Measurements from ENCODE around the gene UGT2A2. TPM values are rescaled to one million over a fixed set of nuclear protein-coding genes. Genes with fewer than 3 reads are reported as not detected.

Gene UGT2A2
- polyA plus RNA-seq, 1 of the 3 experiments (the other 2 are of a cell fraction), result not detected

- DNase-seq, result no peak
- no peaks in the 10 kb centered on the region for H3K36me3 ChIP-seq (replicated peaks in 1 of 2; ENCODE audit: control insufficient read depth in 1 of 2, insufficient read depth in 2 of 2, low read length in 1 of 2)
- no peak for TF ChIP-seq TAF1 (IDR thresholded peaks at IDR 0.05; ENCODE audit: borderline replicate concordance, low read depth, low read length)
- TF ChIP-seq FOSL2 (IDR thresholded peaks at IDR 0.05; ENCODE audit: borderline replicate concordance, low read depth), result no peak
- TF ChIP-seq GATA2 (CRISPR knock-in tag; IDR thresholded peaks at IDR 0.05), result no peak
- no peak overlapping the region for H3K9ac ChIP-seq
- WGBS (ENCODE audit: low lambda C conversion rate), result no CpG with 5 or more reads among the region's 12 CpGs
- CTCF ChIA-PET, result no interaction called here
- POLR2A ChIA-PET, result no interaction called here
- no peak overlapping the region for H3K27ac ChIP-seq (ENCODE audit: low read depth in 2 of 2, low read length in 1 of 2)
- H3K9me2 ChIP-seq, result no peaks in the 10 kb centered on the region
- no peaks in the 10 kb centered on the region for H3K27me3 ChIP-seq (ENCODE audit: insufficient read depth)
- H3K4me2 ChIP-seq, result no peak overlapping the region
- no peaks in the 10 kb centered on the region for H3K79me2 ChIP-seq (ENCODE audit: insufficient read depth)
- no peak overlapping the region for H2AFZ ChIP-seq (ENCODE audit: low read depth)
- H4K20me1 ChIP-seq (ENCODE audit: insufficient read depth), result no peaks in the 10 kb centered on the region
- H3K9me3 ChIP-seq, result no peaks in the 10 kb centered on the region
- H3K4me1 ChIP-seq (ENCODE audit: control insufficient read depth in 1 of 2, insufficient read depth in 2 of 2, low read depth in 1 of 2, low read length in 1 of 2), result no peaks in the 10 kb centered on the region
- no peaks in the 10 kb centered on the region for H3F3A ChIP-seq (replicated peaks; ENCODE audit: insufficient read depth)
- H3K4me3 ChIP-seq (ENCODE audit: low read depth in 2 of 2, low read length in 1 of 2), result no peak overlapping the region
These were observed 18.7 kb upstream of the UGT2A2 start for GRCh38 chr4:69658133-69658532.

- ChIA-PET CTCF (no interaction called here), POLR2A (no interaction called here)
- TF ChIP-seq ZBTB33 (IDR thresholded peaks at IDR 0.05; ENCODE audit: borderline replicate concordance, low read depth), result no peak
- TF ChIP-seq POLR2AphosphoS5 (IDR thresholded peaks at IDR 0.05; ENCODE audit: low read depth, low read length), result no peak
- no peak for TF ChIP-seq MAX (IDR thresholded peaks at IDR 0.05; ENCODE audit: low read depth)
- TF ChIP-seq RCOR1 (IDR thresholded peaks at IDR 0.05; ENCODE audit: low read length), result no peak
- no peak for TF ChIP-seq RFX5 (IDR thresholded peaks at IDR 0.05; ENCODE audit: low read length)
- TF ChIP-seq EZH2phosphoT487 (IDR thresholded peaks at IDR 0.05; ENCODE audit: borderline replicate concordance, low read depth), result no peak
- TF ChIP-seq ELF1 (IDR thresholded peaks at IDR 0.05), result no peak
- H3K36me3 ChIP-seq (replicated peaks in 1 of 2; ENCODE audit: control insufficient read depth in 1 of 2, insufficient read depth in 2 of 2, low read length in 1 of 2), result no peaks in the 10 kb centered on the region
- no peaks in the 10 kb centered on the region for H3K79me2 ChIP-seq (ENCODE audit: insufficient read depth)
- H4K20me1 ChIP-seq (ENCODE audit: insufficient read depth), result no peaks in the 10 kb centered on the region
- no peak for DNase-seq
- H3K4me1 ChIP-seq (ENCODE audit: control insufficient read depth in 1 of 2, insufficient read depth in 2 of 2, low read depth in 1 of 2, low read length in 1 of 2), result no peaks in the 10 kb centered on the region; a peak in 1 of 4 replicates
- no peaks in the 10 kb centered on the region for H3K9me2 ChIP-seq
- no peak overlapping the region for H3K27ac ChIP-seq (ENCODE audit: low read depth in 2 of 2, low read length in 1 of 2)
- H3K9me3 ChIP-seq, result no peaks in the 10 kb centered on the region
- H2AFZ ChIP-seq (ENCODE audit: low read depth), result no peak overlapping the region
- H3K27me3 ChIP-seq (ENCODE audit: insufficient read depth), result no peaks in the 10 kb centered on the region
- WGBS (ENCODE audit: low lambda C conversion rate), result 45% methylated on average over 6 of the region's 6 CpGs
- no peaks in the 10 kb centered on the region for H3F3A ChIP-seq (replicated peaks; ENCODE audit: insufficient read depth)
- no peak overlapping the region for H3K4me2 ChIP-seq
- no peak overlapping the region for H3K4me3 ChIP-seq (ENCODE audit: low read depth in 2 of 2, low read length in 1 of 2)
- no peak overlapping the region for H3K9ac ChIP-seq
These were observed 17.3 kb upstream of the UGT2A2 start for GRCh38 chr4:69656653-69657158.

GRCh38 chr4:69653147-69653546 is 13.7 kb upstream of the UGT2A2 start, which contains the start of gene UGT2A1:
UGT2A1 (minus strand) TSS chr4:69653247; CDS start chr4:69647644, 5,603 bp downstream.
- Histone ChIP-seq H3K4me1 (ENCODE audit: control insufficient read depth in 1 of 2, insufficient read depth in 2 of 2, low read depth in 1 of 2, low read length in 1 of 2) (peaks cover 0 to 9% of the 10 kb centered on the region in 2 experiments; a peak in 2 of 4 replicates), H4K20me1 (ENCODE audit: insufficient read depth) (no peaks in the 10 kb centered on the region), H3F3A (replicated peaks; ENCODE audit: insufficient read depth) (no peaks in the 10 kb centered on the region), H3K27ac (ENCODE audit: low read depth in 2 of 2, low read length in 1 of 2) (no peak within 1 kb of the TSS), H3K9me3 (no peaks in the 10 kb centered on the region), H3K4me3 (ENCODE audit: low read depth in 2 of 2, low read length in 1 of 2) (no peak within 1 kb of the TSS), H3K27me3 (ENCODE audit: insufficient read depth) (no peaks in the 10 kb centered on the region), H3K9me2 (no peaks in the 10 kb centered on the region), H3K36me3 (replicated peaks in 1 of 2; ENCODE audit: control insufficient read depth in 1 of 2, insufficient read depth in 2 of 2, low read length in 1 of 2) (no peaks in the 10 kb centered on the region), H3K79me2 (ENCODE audit: insufficient read depth) (no peaks in the 10 kb centered on the region), H3K9ac (no peak within 1 kb of the TSS), H3K4me2 (no peak within 1 kb of the TSS), H2AFZ (ENCODE audit: low read depth) (no peak within 1 kb of the TSS)
- CTCF ChIA-PET, result no interaction called here
- 32% methylated on average over 1 of the region's 1 CpG for WGBS (ENCODE audit: low lambda C conversion rate)
- no peak for TF ChIP-seq FOSL2 (IDR thresholded peaks at IDR 0.05; ENCODE audit: borderline replicate concordance, low read depth)
- TF ChIP-seq IRF3 (IDR thresholded peaks at IDR 0.05; ENCODE audit: low read depth, low read length), result no peak
- no peak for TF ChIP-seq ELF1 (IDR thresholded peaks at IDR 0.05)
- no peak for TF ChIP-seq PBX3 (IDR thresholded peaks at IDR 0.05)
- no peak for TF ChIP-seq NRF1 (IDR thresholded peaks at IDR 0.05; ENCODE audit: low read depth, low read length)
- TF ChIP-seq CHD2 (IDR thresholded peaks at IDR 0.05; ENCODE audit: low read length, partially characterized antibody), result no peak
- TF ChIP-seq GABPA (IDR thresholded peaks at IDR 0.05; ENCODE audit: low read depth), result no peak
- POLR2A ChIA-PET, result no interaction called here
- DNase-seq, result no peak
